ENCODE data around the gene ZNF124.

- TF ChIP-seq POLR2A (IDR thresholded peaks at IDR 0.05; ENCODE audit: low read length) = no peak
- no peak for TF ChIP-seq JUNB (IDR thresholded peaks at IDR 0.05)
- TF ChIP-seq CTCF (IDR thresholded peaks at IDR 0.05) = no peak
- TF ChIP-seq, protein P1, sequence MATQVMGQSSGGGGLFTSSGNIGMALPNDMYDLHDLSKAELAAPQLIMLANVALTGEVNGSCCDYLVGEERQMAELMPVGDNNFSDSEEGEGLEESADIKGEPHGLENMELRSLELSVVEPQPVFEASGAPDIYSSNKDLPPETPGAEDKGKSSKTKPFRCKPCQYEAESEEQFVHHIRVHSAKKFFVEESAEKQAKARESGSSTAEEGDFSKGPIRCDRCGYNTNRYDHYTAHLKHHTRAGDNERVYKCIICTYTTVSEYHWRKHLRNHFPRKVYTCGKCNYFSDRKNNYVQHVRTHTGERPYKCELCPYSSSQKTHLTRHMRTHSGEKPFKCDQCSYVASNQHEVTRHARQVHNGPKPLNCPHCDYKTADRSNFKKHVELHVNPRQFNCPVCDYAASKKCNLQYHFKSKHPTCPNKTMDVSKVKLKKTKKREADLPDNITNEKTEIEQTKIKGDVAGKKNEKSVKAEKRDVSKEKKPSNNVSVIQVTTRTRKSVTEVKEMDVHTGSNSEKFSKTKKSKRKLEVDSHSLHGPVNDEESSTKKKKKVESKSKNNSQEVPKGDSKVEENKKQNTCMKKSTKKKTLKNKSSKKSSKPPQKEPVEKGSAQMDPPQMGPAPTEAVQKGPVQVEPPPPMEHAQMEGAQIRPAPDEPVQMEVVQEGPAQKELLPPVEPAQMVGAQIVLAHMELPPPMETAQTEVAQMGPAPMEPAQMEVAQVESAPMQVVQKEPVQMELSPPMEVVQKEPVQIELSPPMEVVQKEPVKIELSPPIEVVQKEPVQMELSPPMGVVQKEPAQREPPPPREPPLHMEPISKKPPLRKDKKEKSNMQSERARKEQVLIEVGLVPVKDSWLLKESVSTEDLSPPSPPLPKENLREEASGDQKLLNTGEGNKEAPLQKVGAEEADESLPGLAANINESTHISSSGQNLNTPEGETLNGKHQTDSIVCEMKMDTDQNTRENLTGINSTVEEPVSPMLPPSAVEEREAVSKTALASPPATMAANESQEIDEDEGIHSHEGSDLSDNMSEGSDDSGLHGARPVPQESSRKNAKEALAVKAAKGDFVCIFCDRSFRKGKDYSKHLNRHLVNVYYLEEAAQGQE (IDR thresholded peaks at IDR 0.05) = no peak
- TF ChIP-seq EP300 (IDR thresholded peaks at IDR 0.05) = no peak
- TF ChIP-seq RNF2 (IDR thresholded peaks at IDR 0.05; ENCODE audit: borderline replicate concordance, low read depth) = no peak
- TF ChIP-seq MAFK (IDR thresholded peaks at IDR 0.05; ENCODE audit: partially characterized antibody) = no peak
- no peak for TF ChIP-seq USF2 (IDR thresholded peaks at IDR 0.05)
Measured at GRCh38 chr1:247175458-247175857, 3.6 kb upstream of the ZNF124 start.
